Left renal pelvis (tissue), 4 donors: ENCODE results near the gene STX2. TPM values are rescaled to one million over a fixed set of nuclear protein-coding genes. Genes with fewer than 3 reads are reported as not detected.
A peak's percentile ranks its signal among the peaks of the same experiment; 100 is the strongest.
"Not testable (repeated sequence)": the region's sequence is repeated elsewhere in the genome, so short reads cannot be mapped to it uniquely, and the experiment has no call there.

Experiments used
- DNase-seq, 4 donors: peaks; one replicate each; pipeline ENCODE4 v3.0.0-alpha.2; 2013; ENCODE audit warnings: low read depth in 4 of 4, low spot score in 3 of 4
- polyA plus RNA-seq, 4 donors: library from polyadenylated mRNA; unstranded; fragments of 120-200 nt; gene quantifications; one replicate each; pipeline ENCODE4 v1.2.1, GENCODE V29; 2013; ENCODE audit not compliant: insufficient read length in 4 of 4

STX2 gene
- polyA plus RNA-seq, 4 donors, result 24.7 to 32.0 (median 26.9) TPM

GRCh38 chr12:130768120-130768519 is 70.9 kb downstream of the STX2 start:
- no peak for DNase-seq

DNA sequence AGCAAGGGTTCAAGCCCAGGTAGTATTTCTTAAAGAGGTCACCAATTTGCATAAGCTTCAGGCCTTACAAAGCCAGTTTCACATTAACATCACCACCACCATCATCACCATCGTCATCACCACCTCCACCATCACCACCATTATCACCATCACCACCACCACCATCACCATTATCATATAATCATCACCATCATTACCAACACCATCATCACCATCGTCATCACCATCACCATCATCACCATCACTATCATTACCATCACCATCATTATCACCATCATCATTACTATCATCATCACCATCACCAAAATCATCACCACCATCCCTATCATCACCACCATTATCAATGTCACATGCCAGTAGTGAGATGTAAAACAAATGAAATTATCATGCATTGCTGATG is 72.6 kb downstream of the STX2 start:
- DNase-seq, result no peak

DNA sequence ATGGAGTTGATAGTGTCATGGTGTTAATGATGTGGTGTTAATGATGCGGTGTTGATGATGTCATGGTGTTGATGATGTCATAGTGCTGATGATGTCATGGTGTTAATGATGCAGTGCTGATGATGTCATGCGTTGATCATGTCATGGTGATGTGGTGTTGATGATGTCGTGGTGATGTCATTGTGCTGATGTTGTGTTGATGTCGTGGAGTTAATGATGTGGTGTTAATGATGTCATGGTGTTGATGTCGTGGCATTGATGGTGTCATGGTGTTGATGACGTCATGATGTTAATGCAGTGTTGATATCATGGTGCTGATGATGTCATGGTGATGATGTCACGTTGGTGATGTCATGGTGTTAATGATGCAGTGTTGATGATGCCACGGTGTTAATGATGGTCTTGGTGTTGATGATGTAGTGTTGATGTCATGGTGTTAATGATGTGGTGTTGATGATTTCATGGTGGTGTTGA is 73.8 kb downstream of the STX2 start:
- DNase-seq, result no peak

DNA sequence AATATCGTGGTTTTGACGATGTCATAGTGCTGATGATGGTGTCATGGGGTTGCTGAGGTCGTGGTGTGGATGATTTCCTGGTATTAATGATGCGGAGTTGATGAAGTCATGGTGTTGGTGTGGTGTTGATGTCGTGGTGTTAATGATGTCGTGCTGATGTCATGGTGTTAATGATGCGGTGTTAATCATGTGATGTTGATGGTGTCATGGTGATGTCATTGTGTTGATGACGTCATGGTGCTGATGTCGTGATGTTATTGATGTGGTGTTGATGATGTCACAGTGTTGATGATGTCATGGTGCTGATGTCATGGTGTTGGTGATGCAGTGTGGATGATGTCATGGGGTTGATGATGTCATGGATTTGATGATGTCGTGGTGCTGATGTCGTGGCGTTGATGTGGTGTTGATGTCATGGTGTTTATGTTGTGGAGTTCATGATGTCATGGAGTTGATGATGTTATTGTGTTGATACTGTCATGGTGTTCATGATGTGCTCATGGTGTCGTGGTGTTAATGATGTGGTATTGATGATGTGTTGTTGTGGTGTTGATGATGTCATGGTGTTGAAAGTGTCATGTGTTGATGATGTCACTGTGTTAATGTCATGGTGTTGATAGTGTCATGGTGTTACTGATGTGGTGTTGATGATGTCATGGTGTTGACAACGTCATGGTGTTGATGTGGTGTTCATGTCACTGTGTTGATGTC is 74.4 kb downstream of the STX2 start:
- no peak for DNase-seq

- no peak for DNase-seq
These were observed 75.0 kb downstream of the STX2 start for GRCh38 chr12:130764073-130764472.

DNA sequence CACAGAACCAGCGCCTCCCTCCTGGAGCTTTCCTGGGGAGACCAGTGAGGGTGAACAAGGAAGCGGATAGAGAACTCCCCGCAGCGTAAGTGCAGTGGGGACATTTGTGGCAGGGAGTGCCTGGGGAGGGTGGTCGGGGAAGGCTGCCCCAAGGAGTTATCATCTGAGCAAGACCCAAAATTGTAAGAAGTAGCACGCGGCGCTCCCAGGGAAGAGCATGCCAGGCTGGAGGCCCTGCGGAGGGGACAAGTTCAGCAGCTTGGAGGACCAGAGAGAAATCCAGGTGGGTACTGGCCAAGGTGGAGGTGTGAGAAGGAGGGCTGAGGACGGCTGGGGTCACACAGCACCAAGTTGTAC is 76.8 kb downstream of the STX2 start:
- no peak for DNase-seq

DNA sequence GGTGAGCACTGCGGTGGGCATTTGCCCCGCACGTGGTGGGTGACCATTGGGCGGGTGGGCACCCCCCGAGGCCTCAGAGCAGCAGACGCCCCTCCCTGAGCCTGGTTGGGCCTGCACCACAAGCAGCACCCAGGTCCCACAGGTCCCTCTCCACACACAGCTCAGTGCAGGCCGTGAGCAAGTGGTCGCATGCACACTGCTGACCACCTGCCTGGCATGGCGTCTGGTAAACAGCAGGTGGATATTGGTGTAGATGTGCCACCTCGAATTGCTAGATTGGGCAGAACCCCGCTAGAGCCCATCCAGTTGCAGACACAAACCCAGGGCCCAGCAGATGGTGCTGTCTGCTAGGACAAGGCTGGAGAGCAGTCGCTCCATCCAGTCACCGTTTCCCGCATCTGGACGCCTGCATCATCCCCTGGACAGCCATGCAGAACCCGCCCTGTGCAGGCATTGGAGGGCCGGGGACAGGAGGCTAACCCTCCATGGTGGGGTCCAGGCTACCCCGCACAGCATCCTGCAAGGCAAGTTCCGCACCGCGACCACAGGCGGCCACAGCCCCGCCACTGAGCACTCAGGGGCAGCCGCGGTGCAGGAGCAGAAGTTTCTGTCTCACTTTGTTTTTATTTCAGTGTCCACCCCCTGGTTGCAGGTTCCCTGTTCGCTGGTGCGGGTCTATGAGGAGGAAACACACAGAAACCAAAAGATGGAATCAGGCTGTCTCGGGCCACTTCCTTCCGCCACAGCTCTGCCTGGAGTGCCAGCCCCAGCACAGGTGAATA is 77.3 kb downstream of the STX2 start:
- peak in 2 of 4 donors; percentile 18 to 37 for DNase-seq

DNA sequence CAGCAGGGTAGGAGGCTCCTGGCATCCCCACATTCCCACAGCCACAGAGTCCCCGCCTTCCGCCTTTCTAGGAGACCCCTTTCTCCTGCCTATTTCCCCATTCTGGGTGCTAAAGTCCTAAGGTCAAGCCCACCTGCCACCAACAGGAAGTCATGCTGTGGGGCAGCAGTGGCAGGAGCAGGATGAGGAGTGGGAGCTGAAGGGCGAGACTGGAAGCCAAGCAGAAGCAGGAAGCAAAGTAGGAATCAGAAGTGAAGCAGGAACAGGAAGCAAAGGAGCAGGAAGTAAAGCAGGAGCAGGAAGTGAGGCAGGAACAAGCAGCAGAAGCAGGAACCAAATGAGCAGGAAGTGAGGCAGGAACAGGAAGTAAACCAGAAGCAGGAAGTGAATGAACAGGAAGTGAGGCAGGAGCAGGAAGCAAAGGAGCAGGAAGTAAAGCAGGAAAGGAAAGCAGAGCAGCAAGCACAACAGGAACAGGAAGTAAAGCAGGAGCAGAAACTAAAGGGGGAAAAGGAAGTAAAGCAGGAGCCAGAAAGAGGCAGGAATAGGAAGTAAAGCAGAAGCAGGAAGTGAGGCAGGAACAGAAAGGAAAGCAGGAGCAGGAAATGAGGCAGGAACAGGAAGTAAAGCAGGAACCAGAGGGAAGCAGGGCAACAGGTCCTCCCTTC is 84.7 kb downstream of the STX2 start:
- no peak for DNase-seq

DNA sequence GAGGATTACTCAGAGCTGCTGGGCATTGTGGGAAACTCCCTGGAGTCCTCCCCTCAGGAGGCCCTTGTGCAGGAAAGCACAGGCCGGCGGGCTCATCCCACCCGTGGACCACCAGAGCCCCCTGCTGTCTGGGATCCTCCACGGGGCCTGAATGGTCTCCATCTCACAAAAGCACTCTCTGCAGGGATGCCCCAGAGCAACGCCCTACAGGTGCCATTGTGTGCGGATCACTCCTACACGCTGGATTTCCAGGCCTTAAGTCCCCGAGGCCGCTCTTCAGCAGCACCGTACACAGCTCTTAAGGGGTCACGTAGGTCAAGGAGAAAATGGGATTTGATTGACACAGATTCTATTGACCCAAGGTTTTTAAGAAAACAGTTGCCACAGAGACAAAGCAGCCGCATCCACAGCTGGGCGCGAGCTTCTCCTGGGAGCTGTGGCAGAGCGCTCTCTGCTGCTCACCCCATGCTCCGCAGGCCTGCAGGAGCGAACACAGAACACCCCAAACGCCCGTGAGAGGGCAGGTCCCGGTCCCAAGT is 86.3 kb downstream of the STX2 start:
- no peak for DNase-seq

DNA sequence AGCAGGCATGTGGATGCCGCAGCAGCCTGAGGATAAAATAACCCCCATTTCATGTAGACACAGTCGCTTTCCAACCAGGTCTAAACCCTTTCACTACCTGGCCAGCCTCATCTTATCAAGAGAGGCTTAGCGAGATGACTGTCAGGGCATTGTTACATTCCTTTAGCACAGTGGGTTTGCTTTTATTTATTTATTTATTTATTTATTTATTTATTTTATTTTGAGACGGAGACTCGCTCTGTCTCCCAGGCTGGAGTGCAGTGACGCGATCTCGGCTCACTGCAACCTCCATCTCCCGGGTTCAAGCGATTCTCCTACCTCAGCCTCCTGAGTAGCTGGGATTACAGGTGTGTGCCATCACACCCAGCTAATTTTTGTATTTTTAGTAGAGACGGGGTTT is 87.0 kb downstream of the STX2 start:
- DNase-seq, result not testable (repeated sequence)

- no peak for DNase-seq
These were observed 90.3 kb downstream of the STX2 start for GRCh38 chr12:130748786-130749185.

DNA sequence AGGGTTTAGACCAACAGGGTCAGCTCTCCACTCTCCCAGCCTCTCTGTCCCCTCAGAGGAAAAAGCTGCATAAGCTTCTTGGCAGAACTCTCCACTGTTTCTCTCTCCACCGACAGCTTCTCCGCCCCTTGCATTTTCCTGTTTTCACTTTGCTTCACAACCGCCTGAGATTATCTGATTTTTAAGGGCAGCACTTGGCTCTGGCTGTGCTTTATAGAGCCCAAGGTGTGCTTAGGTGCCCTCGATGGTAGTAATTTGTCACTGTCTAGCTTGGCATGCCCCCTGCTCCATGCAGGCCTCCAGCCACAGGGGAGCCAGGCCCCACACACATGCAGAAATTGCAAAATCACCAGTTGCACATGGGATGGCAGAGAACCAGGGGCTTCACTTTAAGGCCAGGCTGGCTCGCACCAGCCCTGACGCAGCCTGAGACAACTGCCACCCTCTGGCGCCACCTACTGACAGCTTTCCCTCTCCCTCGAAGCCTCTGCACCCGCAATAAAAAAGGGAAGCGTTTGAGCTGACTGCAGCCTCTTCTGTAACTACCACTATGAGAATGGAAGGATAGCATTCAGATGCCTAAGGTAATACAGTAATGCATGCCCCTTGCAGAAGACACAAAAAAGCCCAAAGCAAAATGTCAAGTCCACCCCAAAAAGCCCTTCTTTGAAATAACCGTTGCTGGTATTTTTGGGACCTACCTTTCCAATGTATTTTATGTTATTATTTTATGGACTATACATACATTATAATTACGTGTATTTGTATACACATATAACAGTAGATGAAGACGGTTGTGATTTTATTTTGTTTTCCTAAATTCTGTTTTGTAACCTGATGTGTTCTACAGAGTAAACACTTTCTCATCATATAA is 90.9 kb downstream of the STX2 start:
- DNase-seq, result peak; percentile 44 to 69 (median 58)

GRCh38 chr12:130746546-130746945 is 92.5 kb downstream of the STX2 start:
- no peak for DNase-seq

DNA sequence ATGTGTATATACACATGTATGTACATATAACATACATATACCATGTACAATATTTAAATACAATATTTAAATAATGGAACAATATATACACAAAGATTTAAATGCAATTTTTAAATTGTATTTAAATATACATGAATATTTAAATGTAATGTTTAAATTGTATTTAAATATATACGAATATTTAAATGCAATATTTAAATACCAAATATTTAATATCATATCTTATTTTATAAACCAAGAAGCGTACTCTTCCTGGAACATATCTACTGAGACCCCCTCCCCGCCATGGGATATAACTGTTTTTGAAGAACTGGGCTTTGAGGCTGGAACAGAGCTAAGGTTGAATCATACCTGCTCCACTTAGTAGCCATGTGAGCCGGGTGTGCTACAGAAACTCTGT is 93.1 kb downstream of the STX2 start:
- no peak for DNase-seq

GRCh38 chr12:130744274-130744673 is 94.8 kb downstream of the STX2 start:
- DNase-seq, result no peak

DNA sequence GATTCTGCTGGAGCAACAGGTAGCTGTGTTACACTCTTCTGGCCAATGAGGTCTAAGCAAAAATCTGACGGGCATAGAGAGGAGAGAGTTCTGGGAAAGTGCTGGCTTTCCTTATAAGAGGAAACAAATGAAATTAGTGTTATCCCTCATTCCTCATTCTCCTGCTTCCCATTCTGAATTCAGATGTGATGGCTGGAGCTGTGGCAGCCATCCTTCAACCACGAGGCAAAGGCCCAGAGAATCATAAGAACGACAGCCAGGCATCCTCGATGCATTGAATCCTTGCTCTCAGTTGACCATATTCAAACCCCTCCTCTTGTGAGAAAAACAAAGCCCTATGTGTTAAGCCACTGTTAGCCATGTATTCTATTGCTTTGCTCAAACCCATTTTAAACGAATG is 95.4 kb downstream of the STX2 start:
- DNase-seq, result no peak

GRCh38 chr12:130743176-130743575 is 95.9 kb downstream of the STX2 start:
- DNase-seq, result no peak

- DNase-seq, result no peak
These were observed 96.3 kb downstream of the STX2 start for GRCh38 chr12:130742716-130743115.

DNA sequence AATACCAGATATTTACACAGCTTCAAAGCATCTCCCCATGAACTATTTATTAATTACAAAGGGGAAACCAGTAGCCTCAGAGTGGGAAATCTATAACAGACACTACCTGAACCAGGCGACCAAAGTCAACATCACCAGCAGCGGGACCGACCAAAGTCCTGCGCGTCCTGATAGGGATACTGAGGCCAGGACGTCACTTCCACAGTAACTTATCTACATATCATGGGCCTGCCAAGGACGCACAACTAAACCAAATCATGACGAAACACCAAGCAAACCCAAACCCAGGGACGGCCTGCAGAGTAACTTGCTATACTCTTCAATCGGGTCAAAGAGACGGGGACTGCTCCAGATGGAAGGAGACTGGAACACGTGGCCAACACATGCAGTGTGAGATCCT is 96.9 kb downstream of the STX2 start:
- no peak for DNase-seq
